Measurements from ENCODE around the gene GATAD2A.

Gene GATAD2A

GRCh38 chr19:19491321-19492025 is 86.0 kb downstream of the GATAD2A start:
- no peak for DNase-seq

- DNase-seq: no peak
Observed at GRCh38 chr19:19492026-19492610, 86.6 kb downstream of the GATAD2A start.

- DNase-seq: no peak
Observed at GRCh38 chr19:19493841-19494546, 88.5 kb downstream of the GATAD2A start.

- DNase-seq: no peak
Observed at GRCh38 chr19:19495614-19496603, 90.4 kb downstream of the GATAD2A start.

GRCh38 chr19:19498255-19498991 is 92.9 kb downstream of the GATAD2A start:
- DNase-seq: no peak

- DNase-seq: no peak
Observed at GRCh38 chr19:19499272-19499995, 94.0 kb downstream of the GATAD2A start.

- DNase-seq: no peak
Observed at GRCh38 chr19:19500975-19501644, 95.6 kb downstream of the GATAD2A start.

GRCh38 chr19:19501798-19502197 is 96.3 kb downstream of the GATAD2A start:
- no peak for DNase-seq

GRCh38 chr19:19502281-19502680 is 96.8 kb downstream of the GATAD2A start:
- DNase-seq: no peak

- DNase-seq: no peak
Observed at GRCh38 chr19:19502808-19503602, 97.5 kb downstream of the GATAD2A start.

- DNase-seq: no peak
Observed at GRCh38 chr19:19504754-19505668, 99.5 kb downstream of the GATAD2A start.

GRCh38 chr19:19505669-19506326 is 100.3 kb downstream of the GATAD2A start:
- no peak for DNase-seq

- no peak for DNase-seq
Observed at GRCh38 chr19:19506592-19506991, 101.1 kb downstream of the GATAD2A start.

GRCh38 chr19:19507354-19507753 is 101.9 kb downstream of the GATAD2A start:
- no peak for DNase-seq

- no peak for DNase-seq
Observed at GRCh38 chr19:19508217-19508616, 102.7 kb downstream of the GATAD2A start.

GRCh38 chr19:19510432-19510831 is 105.0 kb downstream of the GATAD2A start:
- DNase-seq: no peak

GRCh38 chr19:19513682-19514081 is 108.2 kb downstream of the GATAD2A start:
- no peak for DNase-seq

GRCh38 chr19:19514215-19514657 is 108.8 kb downstream of the GATAD2A start:
- peak; percentile 71 for DNase-seq

All from fibroblast of skin of right biceps (primary cell).